DMS114 treated with DMSO at 0.1 percent for 48 hours (cell line): ENCODE data around the gene PCDHGA11.
"Not testable (repeated sequence)": the region's sequence is repeated elsewhere in the genome, so short reads cannot be mapped to it uniquely, and the experiment has no call there.

Experiments
- DNase-seq: peaks from one replicate; lab custom pipeline; 2025; ENCODE audit not compliant: unreplicated experiment; lab: John Stamatoyannopoulos, UW

PCDHGA11 gene

GRCh38 chr5:141430332-141431113 is 9.7 kb downstream of the PCDHGA11 start, which contains the start of gene PCDHGA12:
Gene PCDHGA12 (plus strand): TSS chr5:141430507. CDS start chr5:141430760, 253 bp downstream.
- no peak for DNase-seq

- DNase-seq: no peak
Observed at GRCh38 chr5:141431286-141431685, 10.4 kb downstream of the PCDHGA11 start.

- DNase-seq: not testable (repeated sequence)
Observed at GRCh38 chr5:141432308-141432707, 11.5 kb downstream of the PCDHGA11 start.

- DNase-seq: not testable (repeated sequence)
Observed at GRCh38 chr5:141432726-141433125, 11.9 kb downstream of the PCDHGA11 start.

- DNase-seq: no peak
Observed at GRCh38 chr5:141434006-141434405, 13.2 kb downstream of the PCDHGA11 start.

GRCh38 chr5:141437221-141437620 is 16.4 kb downstream of the PCDHGA11 start:
- no peak for DNase-seq

- no peak for DNase-seq
Observed at GRCh38 chr5:141439411-141440141, 18.7 kb downstream of the PCDHGA11 start.

GRCh38 chr5:141440341-141440740 is 19.5 kb downstream of the PCDHGA11 start:
- no peak for DNase-seq

- no peak for DNase-seq
Observed at GRCh38 chr5:141441571-141442170, 20.8 kb downstream of the PCDHGA11 start.

- no peak for DNase-seq
Observed at GRCh38 chr5:141465351-141465750, 44.5 kb downstream of the PCDHGA11 start.
